K562 (cell line): ENCODE results near the gene CYP11A1. TPM values are rescaled to one million over a fixed set of nuclear protein-coding genes. Genes with fewer than 3 reads are reported as not detected.

ENCODE experiments used
- ATAC-seq: fragments of 200-7000 bp; cut with Tn5 transposase; 3 replicates; pipeline ENCODE4 v1.9.1; 2020; ENCODE audit warnings: moderate library complexity
- BruUV-seq: library from RNA; stranded (reverse); fragments of 400-500 nt; replicated peaks from 2 replicates; lab custom pipeline; 2021; lab: Mats Ljungman, UMichigan
- CTCF ChIA-PET: fragments of 300-600 bp; formaldehyde crosslinking; extraction: SDS; loops from one replicate; lab custom pipeline; 2021; ENCODE audit warnings: low intra/inter-chr PET ratio; lab: Yijun Ruan, JAX
- POLR2A ChIA-PET: fragments of 300-600, 350-650 bp; sonication (Branson Sonifier 250); formaldehyde crosslinking; extraction: SDS; loops from one replicate; lab custom pipeline; 2021; ENCODE audit warnings: antibody characterized with exemption, inconsistent platforms; lab: Yijun Ruan, JAX
- DNase-seq, 4 experiments: peaks; one replicate each; pipeline versions ENCODE4 v3.0.0 to v3.0.0-alpha.2; 2011 to 2018; ENCODE audit warnings: low spot score in 3 of 4, mixed read lengths in 3 of 4; ENCODE audit errors: extremely low read depth in 1 of 4
- FAIRE-seq: peaks from 2 replicates; lab custom pipeline; 2011; peaks lifted over from hg19 to GRCh38; lab: Jason Lieb, UNC
- H2AFZ ChIP-seq: 2 replicates; pipeline ENCODE4 v1.6.0; 2011; ENCODE audit warnings: low read depth, low read length, control low read depth, inconsistent platforms
- H3K27ac ChIP-seq: fragments of 200-600 bp; 3 replicates; pipeline ENCODE4 v1.8.0; 2011; ENCODE audit warnings: low read depth, mild to moderate bottlenecking, control low read depth, inconsistent platforms, low read length, moderate library complexity, mixed read lengths; ENCODE audit errors: extremely low read depth
- H3K27me3 ChIP-seq, 2 experiments: fragments of 300-600 bp in 1 of 2; 2 replicates in 1 of 2; 3 replicates in 1 of 2; pipeline versions ENCODE4 v1.6.0 to v1.8.0; 2011; ENCODE audit warnings: inconsistent platforms in 2 of 2, low read length in 2 of 2, mild to moderate bottlenecking in 1 of 2, mixed read lengths in 1 of 2, moderate library complexity in 1 of 2; ENCODE audit not compliant: control insufficient read depth in 2 of 2, insufficient read depth in 2 of 2
- H3K36me3 ChIP-seq: fragments of 300-600 bp; 3 replicates; pipeline ENCODE4 v1.8.0; 2011; ENCODE audit warnings: mild to moderate bottlenecking, low read length, inconsistent platforms; ENCODE audit not compliant: control insufficient read depth, insufficient read depth
- H3K4me1 ChIP-seq, 2 experiments: fragments of 200-600 bp in 1 of 2; replicated peaks in 1 of 2; 2 replicates in 1 of 2; 3 replicates in 1 of 2; pipeline versions ENCODE4 v1.5.1 to v1.8.0; 2011; ENCODE audit warnings: inconsistent platforms in 2 of 2, low read length in 2 of 2, mild to moderate bottlenecking in 1 of 2, mixed read lengths in 1 of 2, moderate library complexity in 1 of 2; ENCODE audit not compliant: control insufficient read depth in 2 of 2, insufficient read depth in 2 of 2
- H3K4me2 ChIP-seq: 2 replicates; pipeline ENCODE4 v1.6.1; 2011; ENCODE audit warnings: low read length, control low read depth, inconsistent platforms, mixed read lengths; ENCODE audit not compliant: insufficient read depth
- H3K4me3 ChIP-seq: fragments of 200-600 bp; sonication (generic), shearing (Covaris generic); 2 replicates; pipeline ENCODE4 v1.5.1; 2016; ENCODE audit warnings: control low read depth, inconsistent platforms
- H3K79me2 ChIP-seq: fragments of 200-600 bp; 3 replicates; pipeline ENCODE4 v1.8.0; 2011; ENCODE audit warnings: low read length, inconsistent platforms; ENCODE audit not compliant: control insufficient read depth, insufficient read depth
- H3K9ac ChIP-seq, 2 experiments: 2 replicates each; pipeline versions ENCODE4 v1.6.0 to v1.6.1; 2011; ENCODE audit warnings: low read depth in 2 of 2, low read length in 2 of 2, control low read depth in 1 of 2, inconsistent platforms in 1 of 2, mild to moderate bottlenecking in 1 of 2, mixed read lengths in 1 of 2; ENCODE audit not compliant: insufficient read depth in 1 of 2
- H3K9me1 ChIP-seq: one replicate; pipeline ENCODE4 v1.6.0; 2011; ENCODE audit warnings: inconsistent platforms, mild to moderate bottlenecking, low read length, moderate library complexity; ENCODE audit not compliant: control insufficient read depth, insufficient read depth
- H3K9me3 ChIP-seq: replicated peaks from 2 replicates; pipeline ENCODE4 v1.5.1; 2011; ENCODE audit warnings: low read depth, low read length, inconsistent platforms; ENCODE audit not compliant: control insufficient read depth, insufficient read depth
- H4K20me1 ChIP-seq: replicated peaks from 2 replicates; pipeline ENCODE4 v1.6.1; 2011; ENCODE audit warnings: low read length, inconsistent platforms, mixed read lengths; ENCODE audit not compliant: control insufficient read depth, insufficient read depth
- GMEB1 ChIP-seq: fragments of 250-450 bp; sonication (Bioruptor Pico); IDR thresholded peaks from 2 replicates; pipeline ENCODE4 v1.4.0; 2020; ENCODE audit warnings: mild to moderate bottlenecking
- HLTF ChIP-seq: fragments of 450-650 bp; IDR thresholded peaks from 2 replicates; pipeline ENCODE4 v1.6.1; 2016
- IRF9 ChIP-seq: fragments of 450-650 bp; IDR thresholded peaks from 2 replicates; pipeline ENCODE4 v1.6.1; 2016; ENCODE audit warnings: missing biosample characterization, missing genetic modification characterization
- MCM2 ChIP-seq: fragments of 450-650 bp; IDR thresholded peaks from 2 replicates; pipeline ENCODE4 v1.6.1; 2017; ENCODE audit warnings: low read depth, mild to moderate bottlenecking
- NEUROD1 ChIP-seq: fragments of 150-350 bp; IDR thresholded peaks from 2 replicates; pipeline ENCODE4 v1.6.1; 2014; ENCODE audit warnings: borderline replicate concordance, low read length, low read depth; ENCODE audit not compliant: partially characterized antibody
- PBX2 ChIP-seq, 2 experiments: IDR thresholded peaks in 1 of 2; conservative IDR thresholded peaks in 1 of 2; 2 replicates each; pipeline ENCODE4 v1.6.1; 2016; ENCODE audit warnings: low read depth in 2 of 2, mild to moderate bottlenecking in 1 of 2, missing compliant biosample characterization in 1 of 2, missing genetic modification characterization in 1 of 2, moderate library complexity in 1 of 2
- PHF20 ChIP-seq: fragments of 450-650 bp; IDR thresholded peaks from 2 replicates; pipeline ENCODE4 v1.6.1; 2018; ENCODE audit not compliant: partially characterized antibody
- POLR2AphosphoS5 ChIP-seq: IDR thresholded peaks from 2 replicates; pipeline ENCODE4 v1.6.1; 2011; ENCODE audit warnings: mild to moderate bottlenecking, low read depth, low read length, moderate library complexity; ENCODE audit not compliant: control insufficient read depth, insufficient read depth
- RBFOX2 ChIP-seq: fragments of 200-400 bp; formaldehyde crosslinking; IDR thresholded peaks from 2 replicates; pipeline ENCODE4 v1.6.1; 2017; ENCODE audit warnings: low read depth, mild to moderate bottlenecking, low read length, moderate library complexity
- TCF3 ChIP-seq: sonication (generic); formaldehyde crosslinking; IDR thresholded peaks from 2 replicates; pipeline ENCODE4 v1.4.0; 2020; ENCODE audit warnings: mild to moderate bottlenecking, missing genetic modification reagents
- THAP12 ChIP-seq: fragments of 250-450 bp; sonication (Bioruptor Pico); IDR thresholded peaks from 2 replicates; pipeline ENCODE4 v1.9.0; 2021; ENCODE audit warnings: mild to moderate bottlenecking, inconsistent platforms
- ZBTB8A ChIP-seq: fragments of 450-650 bp; IDR thresholded peaks from 2 replicates; pipeline ENCODE4 v1.6.1; 2018; ENCODE audit warnings: mild to moderate bottlenecking, moderate library complexity; ENCODE audit not compliant: partially characterized antibody
- ZNF696 ChIP-seq: fragments of 250-450 bp; sonication (Bioruptor Pico); conservative IDR thresholded peaks from 2 replicates; pipeline ENCODE4 v1.4.0; 2020; ENCODE audit warnings: mild to moderate bottlenecking, moderate library complexity
- ZNF785 ChIP-seq: fragments of 250-450 bp; sonication (Bioruptor Pico); IDR thresholded peaks from 2 replicates; pipeline ENCODE4 v1.4.0; 2020; ENCODE audit warnings: mild to moderate bottlenecking
- WGBS: fragments of 100-300 bp; shearing (Covaris generic); methylation state at CpG from one replicate; pipeline ENCODE4 v1.1.6; 2016; ENCODE audit warnings: low coverage, mixed read lengths; ENCODE audit not compliant: insufficient coverage; ENCODE audit errors: missing lambda C conversion rate; 5-methylcytosine and 5-hydroxymethylcytosine counted together
- in situ Hi-C: fragments of 300-500 bp; cut with MboI; formaldehyde crosslinking; loops from 4 replicates; pipeline ENCODE4 v1.15.0; 2018; ENCODE audit warnings: inconsistent platforms, mixed read lengths
- intact Hi-C: fragments of 100-400 bp; cut with micrococcal nuclease; formaldehyde crosslinking; loops from 2 replicates; pipeline ENCODE4 v1.14.2; 2022
- polyA plus RNA-seq, 8 experiments: library from polyadenylated mRNA; depleted of rRNA in 4 of 8; stranded (reverse) in 5 of 8; unstranded in 3 of 8; fragments of >200 nt; fragmentation: Nextera tagmentation in 2 of 8; fragmentation: Illumina TruSeq in 1 of 8; extraction: Ambion mirVana in 2 of 8; extraction: Trizol in 1 of 8; gene quantifications; 2 replicates each; pipeline versions ENCODE4 v1.2.1 to v1.2.3, GENCODE V29; 2011 to 2014; ENCODE audit warnings: inconsistent platforms in 1 of 8, missing spikeins in 1 of 8
- total RNA-seq, 7 experiments: library from RNA; depleted of rRNA in 6 of 7; stranded (reverse); fragments of >200 nt in 6 of 7; fragmentation: Illumina TruSeq in 2 of 7; extraction: Trizol in 2 of 7; gene quantifications; 2 replicates each; pipeline versions ENCODE4 v1.2.1 to v1.2.3, GENCODE V29; 2011 to 2021; ENCODE audit warnings: low replicate concordance in 1 of 7

The CYP11A1 gene
- total and polyA plus RNA-seq, 9 of the 15 experiments (the other 6 are each of a cell fraction or from before 2014, with no cell fraction given): 0.06 to 0.24 (median 0.10) TPM; not detected in 4

- 0% methylated on average over 6 of the region's 6 CpGs for WGBS
- CTCF ChIA-PET: no interaction called here
- no peak overlapping the region for H3K4me3 ChIP-seq
- H3K36me3 ChIP-seq: no peaks in the 10 kb centered on the region
- in situ Hi-C loops (loop anchor here (5.0 to 25.0 kb wide), 4 partner anchors 200 to 960 kb away; partner anchors contain the start of gene GOLGA6D), intact Hi-C loops (no loop called here)
- H3K27me3 ChIP-seq: peaks cover 5 to 42% of the 10 kb centered on the region in 2 experiments; a peak in 3 of 5 replicates
- H3K4me1 ChIP-seq: peaks cover 0 to 3% of the 10 kb centered on the region in 2 experiments; a peak in 1 of 5 replicates
- no peak for ATAC-seq
- FAIRE-seq: no peak
- no peak overlapping the region for H2AFZ ChIP-seq
- POLR2A ChIA-PET: no interaction called here
- no peak overlapping the region for H3K9ac ChIP-seq
- DNase-seq: no peak
- H3K27ac ChIP-seq: no peak overlapping the region
- H3K79me2 ChIP-seq: no peaks in the 10 kb centered on the region
- no TSS peak for BruUV-seq
- no peak overlapping the region for H3K4me2 ChIP-seq
- H3K9me3 ChIP-seq: no peaks in the 10 kb centered on the region
- H4K20me1 ChIP-seq: peaks cover 4% of the 10 kb centered on the region; the same call in 1 of the 2 replicates
- H3K9me1 ChIP-seq: peaks cover 4% of the 10 kb centered on the region
- TF ChIP-seq NEUROD1 (no peak), IRF9 (tag) (no peak), ZNF785 (no peak), POLR2AphosphoS5 (no peak), PHF20 (no peak), ZNF696 (CRISPR knock-in tag) (no peak), GMEB1 (CRISPR knock-in tag) (no peak), HLTF (no peak), TCF3 (CRISPR knock-in tag) (no peak), PBX2 (CRISPR knock-in tag; IDR thresholded peaks at IDR 0.05; ENCODE audit: low read depth) (no peak), PBX2 (tag; conservative IDR thresholded peaks at IDR 0.05; ENCODE audit: low read depth) (no peak), MCM2 (no peak), ZBTB8A (no peak), THAP12 (CRISPR knock-in tag) (no peak), RBFOX2 (no peak)
These were observed 39.7 kb downstream of the CYP11A1 start for GRCh38 chr15:74327756-74328155.
